Measurements from ENCODE around the gene CMIP. TPM values are rescaled to one million over a fixed set of nuclear protein-coding genes. Genes with fewer than 3 reads are reported as not detected.

CMIP gene
- total and polyA plus RNA-seq, 10 of the 15 experiments (the other 5 are each of a cell fraction or from before 2014, with no cell fraction given) = 1.2 to 43.2 (median 4.4) TPM

GRCh38 chr16:81526935-81527334 lies 82.3 kb downstream of the CMIP start:
- ChIA-PET RAD21 (ENCODE audit: unreplicated experiment) (no interaction called here), SMC1A (ENCODE audit: uncharacterized antibody, unreplicated experiment) (interaction anchor here (0.5 to 1.7 kb wide), 3 partner anchors 48 to 122 kb away, joined by 4 read pairs; no protein-coding TSS in a partner anchor), CTCF (interaction anchor here (3.4 kb wide), 1 partner anchor 13 kb away, joined by 10 read pairs; no protein-coding TSS in a partner anchor), POLR2A (interaction anchor here (0.6 kb wide), 1 partner anchor 22 kb away, joined by 3 read pairs; no protein-coding TSS in a partner anchor)
- Histone ChIP-seq H3K4me1 (ENCODE audit: control insufficient read depth, insufficient read depth, low read length) (peaks cover 3% of the 10 kb centered on the region; the same call in 1 of the 2 replicates), H3K27me3 (replicated peaks in 1 of 2; ENCODE audit: control insufficient read depth in 2 of 2, insufficient read depth in 2 of 2, low read length in 1 of 2) (no peaks in the 10 kb centered on the region), H3K9ac (ENCODE audit: control insufficient read depth, insufficient read depth, low read length) (no peak overlapping the region), H3K36me3 (ENCODE audit: control insufficient read depth in 2 of 2, insufficient read depth in 2 of 2, low read length in 1 of 2) (peaks cover 0 to 6% of the 10 kb centered on the region in 2 experiments; a peak in 2 of 4 replicates), H2AFZ (ENCODE audit: control insufficient read depth, low read depth, low read length) (no peak overlapping the region), H4K20me1 (ENCODE audit: control insufficient read depth, insufficient read depth) (no peaks in the 10 kb centered on the region), H3K27ac (ENCODE audit: control insufficient read depth, insufficient read depth) (no peak overlapping the region), H3K79me2 (ENCODE audit: control insufficient read depth, insufficient read depth, low read length) (peaks cover 2% of the 10 kb centered on the region), H3K4me3 (no peak overlapping the region), H3K4me2 (ENCODE audit: control insufficient read depth, insufficient read depth) (no peak overlapping the region), H3K9me3 (replicated peaks; ENCODE audit: control insufficient read depth, insufficient read depth, low read length) (no peaks in the 10 kb centered on the region)
- intact Hi-C loops (cut with micrococcal nuclease; ENCODE audit: unreplicated experiment) = no loop called here
- DNase-seq (ENCODE audit: low read depth, low spot score) (no peak), ATAC-seq (no peak), FAIRE-seq (no peak)
- whole genome bisulfite sequencing (ENCODE audit: insufficient coverage, insufficient replicate concordance, low lambda C conversion rate, missing lambda C conversion rate) = 89% methylated on average over 9 of the region's 9 CpGs
- no TSS peak for BruUV-seq (replicated peaks)
- in situ Hi-C loops (cut with MboI) = no loop called here
- TF ChIP-seq FOXM1 (IDR thresholded peaks at IDR 0.05; ENCODE audit: low read depth, low read length) (no peak), RCOR1 (conservative IDR thresholded peaks at IDR 0.05; ENCODE audit: low read depth, low read length) (no peak), RAD21 (IDR thresholded peaks at IDR 0.05; ENCODE audit: insufficient read depth, low read depth, low read length) (no peak), IKZF2 (IDR thresholded peaks at IDR 0.05) (no peak), PAX5 (IDR thresholded peaks at IDR 0.05; ENCODE audit: borderline replicate concordance, low read depth, low read length) (no peak), MLLT1 (IDR thresholded peaks at IDR 0.05) (no peak), BCLAF1 (IDR thresholded peaks at IDR 0.05) (no peak), ZZZ3 (IDR thresholded peaks at IDR 0.05; ENCODE audit: control insufficient read depth, insufficient read length, low read depth) (no peak), STAT3 (IDR thresholded peaks at IDR 0.05; ENCODE audit: low read depth, low read length) (no peak), TCF12 (IDR thresholded peaks at IDR 0.05; ENCODE audit: low read depth, low read length) (no peak)
- TF ChIP-seq, protein P1, sequence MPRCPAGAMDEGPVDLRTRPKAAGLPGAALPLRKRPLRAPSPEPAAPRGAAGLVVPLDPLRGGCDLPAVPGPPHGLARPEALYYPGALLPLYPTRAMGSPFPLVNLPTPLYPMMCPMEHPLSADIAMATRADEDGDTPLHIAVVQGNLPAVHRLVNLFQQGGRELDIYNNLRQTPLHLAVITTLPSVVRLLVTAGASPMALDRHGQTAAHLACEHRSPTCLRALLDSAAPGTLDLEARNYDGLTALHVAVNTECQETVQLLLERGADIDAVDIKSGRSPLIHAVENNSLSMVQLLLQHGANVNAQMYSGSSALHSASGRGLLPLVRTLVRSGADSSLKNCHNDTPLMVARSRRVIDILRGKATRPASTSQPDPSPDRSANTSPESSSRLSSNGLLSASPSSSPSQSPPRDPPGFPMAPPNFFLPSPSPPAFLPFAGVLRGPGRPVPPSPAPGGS (IDR thresholded peaks at IDR 0.05; ENCODE audit: borderline replicate concordance, insufficient read depth, low read depth, low read length, poor library complexity, severe bottlenecking) = no peak
- TF ChIP-seq, protein P2, sequence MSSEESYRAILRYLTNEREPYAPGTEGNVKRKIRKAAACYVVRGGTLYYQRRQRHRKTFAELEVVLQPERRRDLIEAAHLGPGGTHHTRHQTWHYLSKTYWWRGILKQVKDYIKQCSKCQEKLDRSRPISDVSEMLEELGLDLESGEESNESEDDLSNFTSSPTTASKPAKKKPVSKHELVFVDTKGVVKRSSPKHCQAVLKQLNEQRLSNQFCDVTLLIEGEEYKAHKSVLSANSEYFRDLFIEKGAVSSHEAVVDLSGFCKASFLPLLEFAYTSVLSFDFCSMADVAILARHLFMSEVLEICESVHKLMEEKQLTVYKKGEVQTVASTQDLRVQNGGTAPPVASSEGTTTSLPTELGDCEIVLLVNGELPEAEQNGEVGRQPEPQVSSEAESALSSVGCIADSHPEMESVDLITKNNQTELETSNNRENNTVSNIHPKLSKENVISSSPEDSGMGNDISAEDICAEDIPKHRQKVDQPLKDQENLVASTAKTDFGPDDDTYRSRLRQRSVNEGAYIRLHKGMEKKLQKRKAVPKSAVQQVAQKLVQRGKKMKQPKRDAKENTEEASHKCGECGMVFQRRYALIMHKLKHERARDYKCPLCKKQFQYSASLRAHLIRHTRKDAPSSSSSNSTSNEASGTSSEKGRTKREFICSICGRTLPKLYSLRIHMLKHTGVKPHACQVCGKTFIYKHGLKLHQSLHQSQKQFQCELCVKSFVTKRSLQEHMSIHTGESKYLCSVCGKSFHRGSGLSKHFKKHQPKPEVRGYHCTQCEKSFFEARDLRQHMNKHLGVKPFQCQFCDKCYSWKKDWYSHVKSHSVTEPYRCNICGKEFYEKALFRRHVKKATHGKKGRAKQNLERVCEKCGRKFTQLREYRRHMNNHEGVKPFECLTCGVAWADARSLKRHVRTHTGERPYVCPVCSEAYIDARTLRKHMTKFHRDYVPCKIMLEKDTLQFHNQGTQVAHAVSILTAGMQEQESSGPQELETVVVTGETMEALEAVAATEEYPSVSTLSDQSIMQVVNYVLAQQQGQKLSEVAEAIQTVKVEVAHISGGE (CRISPR knock-in tag; IDR thresholded peaks at IDR 0.05) = no peak

All from GM12878 (cell line).